GM12874 (cell line): ENCODE measurements around the gene DNAH17.

Experiments
- CTCF ChIP-seq: IDR thresholded peaks from 2 replicates; pipeline ENCODE4 v1.5.1; 2011; ENCODE audit warnings: low read depth, mild to moderate bottlenecking, control low read depth, low read length, moderate library complexity; ENCODE audit not compliant: insufficient read depth

DNAH17 gene

GRCh38 chr17:78548725-78549124, 28.5 kb downstream of the DNAH17 start:
- TF ChIP-seq CTCF, result no peak

- TF ChIP-seq CTCF, result no peak
Measured at GRCh38 chr17:78547035-78547434, 30.2 kb downstream of the DNAH17 start.

- no peak for TF ChIP-seq CTCF
Measured at GRCh38 chr17:78546476-78546875, 30.7 kb downstream of the DNAH17 start.

GRCh38 chr17:78544881-78545755, 32.1 kb downstream of the DNAH17 start:
- TF ChIP-seq CTCF, result no peak

- TF ChIP-seq CTCF, result no peak
Measured at GRCh38 chr17:78541488-78542206, 35.5 kb downstream of the DNAH17 start.

GRCh38 chr17:78539781-78540180, 37.4 kb downstream of the DNAH17 start:
- no peak for TF ChIP-seq CTCF

GRCh38 chr17:78538033-78538776, 39.0 kb downstream of the DNAH17 start:
- no peak for TF ChIP-seq CTCF
